SJSA1 (cell line): Measurements from ENCODE around the gene ERGIC2. TPM values are rescaled to one million over a fixed set of nuclear protein-coding genes. Genes with fewer than 3 reads are reported as not detected.
"Not testable (repeated sequence)": the region's sequence is repeated elsewhere in the genome, so short reads cannot be mapped to it uniquely, and the experiment has no call there.

Experiments
- DNase-seq, 2 experiments: peaks; one replicate each; pipeline ENCODE4 v3.0.0-alpha.2; 2015 to 2020; ENCODE audit warnings: low spot score in 2 of 2, low read depth in 1 of 2
- H3K27ac ChIP-seq: fragments of 250-450 bp; sonication (Bioruptor Pico); 2 replicates; pipeline ENCODE4 v1.5.1; 2020; ENCODE audit warnings: mild to moderate bottlenecking, moderate library complexity
- H3K27me3 ChIP-seq: fragments of 250-450 bp; sonication (Bioruptor Pico); replicated peaks from 2 replicates; pipeline ENCODE4 v1.5.1; 2020; ENCODE audit warnings: mild to moderate bottlenecking, moderate library complexity
- H3K36me3 ChIP-seq: fragments of 250-450 bp; sonication (Bioruptor Pico); 2 replicates; pipeline ENCODE4 v1.5.1; 2020; ENCODE audit warnings: mild to moderate bottlenecking
- H3K4me1 ChIP-seq: fragments of 250-450 bp; sonication (Bioruptor Pico); replicated peaks from 2 replicates; pipeline ENCODE4 v1.6.1; 2021; ENCODE audit warnings: mild to moderate bottlenecking
- H3K4me3 ChIP-seq: fragments of 250-450 bp; sonication (Bioruptor Pico); 2 replicates; pipeline ENCODE4 v1.5.1; 2020; ENCODE audit warnings: mild to moderate bottlenecking
- H3K9me3 ChIP-seq: fragments of 250-450 bp; sonication (Bioruptor Pico); replicated peaks from 2 replicates; pipeline ENCODE4 v1.5.1; 2020; ENCODE audit warnings: mild to moderate bottlenecking
- total RNA-seq: library from RNA; depleted of rRNA; stranded (reverse); fragments of >200 nt; shearing (Covaris generic); gene quantifications from 2 replicates; pipeline ENCODE4 v1.2.3, GENCODE V29; 2014; rRNA removed

ERGIC2 gene
- total RNA-seq, 1 experiment from 2014 or later, result 131 TPM

- Histone ChIP-seq H3K4me1 (no peaks in the 10 kb centered on the region), H3K36me3 (no peaks in the 10 kb centered on the region), H3K27ac (no peak overlapping the region), H3K9me3 (no peaks in the 10 kb centered on the region), H3K27me3 (no peaks in the 10 kb centered on the region), H3K4me3 (no peak overlapping the region)
- no peak for DNase-seq
Measured at GRCh38 chr12:29306266-29306665, 74.7 kb downstream of the ERGIC2 start.

DNA sequence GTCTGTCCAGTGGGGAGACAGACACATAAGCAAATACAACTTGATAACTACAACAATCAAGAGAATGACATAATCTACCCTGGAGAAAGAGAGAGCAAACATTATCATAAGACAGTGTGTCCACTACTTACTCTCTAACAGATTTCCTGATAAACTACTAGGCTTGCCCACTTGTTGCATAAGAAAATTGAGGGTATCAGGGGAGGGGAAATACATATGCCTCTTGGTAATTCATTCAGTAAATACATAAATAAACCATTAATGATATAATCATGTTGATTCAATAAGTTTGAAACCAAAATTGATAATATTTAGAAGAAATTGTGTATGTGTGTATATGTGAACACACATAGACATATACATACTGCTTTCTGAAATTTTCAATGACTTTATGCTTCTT lies 76.6 kb downstream of the ERGIC2 start:
- no peaks in the 10 kb centered on the region for H3K9me3 ChIP-seq
- no peaks in the 10 kb centered on the region for H3K36me3 ChIP-seq
- H3K4me1 ChIP-seq, result no peaks in the 10 kb centered on the region
- no peaks in the 10 kb centered on the region for H3K27me3 ChIP-seq
- H3K4me3 ChIP-seq, result no peak overlapping the region
- no peak overlapping the region for H3K27ac ChIP-seq
- no peak for DNase-seq

GRCh38 chr12:29301114-29301513 lies 79.9 kb downstream of the ERGIC2 start:
- no peak overlapping the region for H3K27ac ChIP-seq
- H3K9me3 ChIP-seq, result no peaks in the 10 kb centered on the region
- no peak overlapping the region for H3K4me3 ChIP-seq
- H3K4me1 ChIP-seq, result no peaks in the 10 kb centered on the region
- DNase-seq, result no peak
- no peaks in the 10 kb centered on the region for H3K27me3 ChIP-seq
- H3K36me3 ChIP-seq, result no peaks in the 10 kb centered on the region

DNA sequence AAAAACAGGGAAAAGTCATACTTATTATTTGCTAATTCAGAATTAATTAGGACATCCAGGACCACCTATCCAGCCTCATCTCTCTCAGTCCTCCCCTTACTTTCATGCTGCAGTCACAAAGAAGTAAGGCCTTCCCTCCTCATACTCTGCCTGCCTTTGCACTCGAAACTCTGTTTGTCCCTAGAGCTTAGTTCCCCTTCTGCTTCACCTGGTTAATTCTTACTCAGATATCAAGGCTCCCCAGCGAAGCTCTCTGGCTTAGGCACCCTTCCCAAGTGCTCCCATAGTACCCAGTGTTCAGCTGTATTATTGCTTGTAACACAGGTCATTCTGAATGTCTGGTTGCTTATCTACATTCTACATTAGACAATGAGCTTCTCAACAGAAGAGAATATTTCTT lies 81.3 kb downstream of the ERGIC2 start:
- H3K4me3 ChIP-seq, result no peak overlapping the region
- no peaks in the 10 kb centered on the region for H3K36me3 ChIP-seq
- no peaks in the 10 kb centered on the region for H3K27me3 ChIP-seq
- H3K9me3 ChIP-seq, result no peaks in the 10 kb centered on the region
- no peak for DNase-seq
- H3K4me1 ChIP-seq, result no peaks in the 10 kb centered on the region
- no peak overlapping the region for H3K27ac ChIP-seq

- Histone ChIP-seq H3K4me3 (no peak overlapping the region), H3K9me3 (no peaks in the 10 kb centered on the region), H3K4me1 (no peaks in the 10 kb centered on the region), H3K27ac (no peak overlapping the region), H3K27me3 (no peaks in the 10 kb centered on the region), H3K36me3 (no peaks in the 10 kb centered on the region)
- DNase-seq, result no peak
Measured at GRCh38 chr12:29291226-29291625, 89.7 kb downstream of the ERGIC2 start.

GRCh38 chr12:29290475-29290874 lies 90.5 kb downstream of the ERGIC2 start:
- H3K9me3 ChIP-seq, H3K4me1 ChIP-seq, H3K27me3 ChIP-seq, H3K36me3 ChIP-seq, H3K4me3 ChIP-seq, DNase-seq, H3K27ac ChIP-seq: not testable (repeated sequence)

- H3K4me1 ChIP-seq, result no peaks in the 10 kb centered on the region
- H3K4me3 ChIP-seq, result no peak overlapping the region
- H3K27me3 ChIP-seq, result no peaks in the 10 kb centered on the region
- no peaks in the 10 kb centered on the region for H3K9me3 ChIP-seq
- no peaks in the 10 kb centered on the region for H3K36me3 ChIP-seq
- H3K27ac ChIP-seq, result no peak overlapping the region
- DNase-seq, result no peak
Measured at GRCh38 chr12:29288031-29288430, 92.9 kb downstream of the ERGIC2 start.

GRCh38 chr12:29287622-29288021 lies 93.3 kb downstream of the ERGIC2 start:
- H3K9me3 ChIP-seq, result no peaks in the 10 kb centered on the region
- no peak for DNase-seq
- H3K27ac ChIP-seq, result no peak overlapping the region

More at GRCh38 chr12:29287622-29288021, 93.3 kb downstream of the ERGIC2 start:
- Histone ChIP-seq H3K27me3 (no peaks in the 10 kb centered on the region), H3K4me3 (no peak overlapping the region), H3K4me1 (no peaks in the 10 kb centered on the region), H3K36me3 (no peaks in the 10 kb centered on the region)

Other genes starting within 250 kb of the ERGIC2 start
- gene FAR2, start 231.9 kb downstream of the ERGIC2 start, total RNA-seq, result 1.5 and 1.7 TPM in 2 replicates
- not detected in 2 replicates for gene OVCH1, start 116.5 kb upstream of the ERGIC2 start, total RNA-seq